ENCODE measurements around the gene TAS2R41. TPM values are rescaled to one million over a fixed set of nuclear protein-coding genes. Genes with fewer than 3 reads are reported as not detected.

The TAS2R41 gene
- total RNA-seq, 5 donors from 2014 or later (not counting 1 experiment from before 2014, with no cell fraction given), result 0.28 to 2.5 (median 0.93) TPM

DNA sequence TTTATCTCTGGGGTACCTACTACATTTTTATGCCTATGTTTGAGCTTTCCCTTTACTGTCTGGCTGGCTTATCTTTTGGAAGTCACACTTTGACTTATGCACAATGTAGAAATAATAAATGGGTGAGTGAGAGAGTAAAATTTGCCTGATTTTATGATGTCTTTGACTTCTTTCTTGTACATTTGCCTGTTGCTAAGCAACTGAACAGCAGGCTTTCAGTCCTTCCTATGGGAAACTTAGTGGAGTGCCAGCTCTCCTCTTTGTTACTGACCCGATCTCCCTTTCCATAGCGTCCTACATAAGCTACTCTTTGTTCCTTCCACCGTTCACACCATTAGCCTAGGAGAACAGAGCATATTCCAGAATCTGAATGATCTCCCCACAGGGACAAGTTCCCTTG lies 30.2 kb upstream of the TAS2R41 start:
- Histone ChIP-seq H3K27ac (ENCODE audit: low read length) (no peak overlapping the region), H3K4me1 (ENCODE audit: control insufficient read depth in 1 of 2, extremely low read depth in 1 of 2, insufficient read depth in 2 of 2, low read length in 2 of 2) (no peaks in the 10 kb centered on the region), H3K4me3 (ENCODE audit: control insufficient read depth in 1 of 2, extremely low read depth in 1 of 2, low read length in 1 of 2) (no peak overlapping the region), H3K9me3 (no peaks in the 10 kb centered on the region), H3K36me3 (ENCODE audit: control insufficient read depth in 2 of 2, extremely low read depth in 1 of 2, insufficient read depth in 1 of 2, low read length in 1 of 2) (no peaks in the 10 kb centered on the region), H3K27me3 (replicated peaks in 1 of 2; ENCODE audit: control insufficient read depth in 2 of 2, extremely low read depth in 1 of 2, insufficient read depth in 2 of 2, low read length in 1 of 2) (peaks cover 0 to 3% of the 10 kb centered on the region in 2 experiments)
- ChIA-PET POLR2A (interaction anchor here in 1 of 2 donors (0.6 kb wide), 1 partner anchor 477 kb away, joined by 3 read pairs; no protein-coding TSS in a partner anchor), CTCF (no interaction called here)
- Mint-ChIP-seq H3K27me3 (no peaks in the 10 kb centered on the region), H3K4me3 (no peak overlapping the region), H3K4me1 (peaks cover 2 to 8% (median 4%) of the 10 kb centered on the region in 3 donors), H3K27ac (no peak overlapping the region), H3K36me3 (peaks cover 7% of the 10 kb centered on the region), H3K9me3 (no peaks in the 10 kb centered on the region)
- DNase-seq (no peak), ATAC-seq (replicated peaks in 1 of 4) (no peak)
- WGBS (ENCODE audit: insufficient coverage), result no CpG with 5 or more reads among the region's 3 CpGs

DNA sequence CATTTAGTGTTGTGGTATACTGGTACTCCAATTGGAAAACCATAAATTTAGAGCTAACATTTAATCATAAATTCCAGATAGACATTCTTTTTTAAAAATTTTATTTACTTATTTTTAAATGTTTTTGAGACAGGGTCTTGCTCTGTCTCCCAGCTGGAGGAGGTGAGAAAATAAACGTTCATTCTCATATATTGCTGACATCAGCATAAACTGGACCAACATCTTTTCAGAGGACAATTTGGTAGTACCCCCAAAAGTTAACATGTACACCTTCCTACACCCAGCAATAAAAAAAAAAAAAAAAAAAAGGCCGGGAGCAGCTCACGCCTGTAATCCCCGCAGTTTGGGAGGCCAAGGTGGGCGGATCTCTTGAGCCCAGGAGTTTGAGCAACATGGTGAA lies 29.2 kb upstream of the TAS2R41 start:
- no CpG with 5 or more reads among the region's 5 CpGs for WGBS (ENCODE audit: insufficient coverage)
- CTCF ChIA-PET, result interaction anchor here in 1 of 2 donors (0.5 kb wide), 1 partner anchor 160 kb away, joined by 4 read pairs; the partner anchor contains the start of gene CASP2
- H3K4me3 Mint-ChIP-seq, result no peak overlapping the region
- Histone ChIP-seq H3K4me1 (ENCODE audit: control insufficient read depth in 1 of 2, extremely low read depth in 1 of 2, insufficient read depth in 2 of 2, low read length in 2 of 2) (peaks cover 0 to 2% of the 10 kb centered on the region in 2 experiments), H3K27me3 (replicated peaks in 1 of 2; ENCODE audit: control insufficient read depth in 2 of 2, extremely low read depth in 1 of 2, insufficient read depth in 2 of 2, low read length in 1 of 2) (peaks cover 0 to 3% of the 10 kb centered on the region in 2 experiments), H3K27ac (ENCODE audit: low read length) (no peak overlapping the region), H3K9me3 (no peaks in the 10 kb centered on the region), H3K4me3 (ENCODE audit: control insufficient read depth in 1 of 2, extremely low read depth in 1 of 2, low read length in 1 of 2) (no peak overlapping the region), H3K36me3 (ENCODE audit: control insufficient read depth in 2 of 2, extremely low read depth in 1 of 2, insufficient read depth in 1 of 2, low read length in 1 of 2) (no peaks in the 10 kb centered on the region)
- H3K27me3 Mint-ChIP-seq, result no peaks in the 10 kb centered on the region
- DNase-seq (no peak), ATAC-seq (replicated peaks in 1 of 4) (no peak)
- no peak overlapping the region for H3K27ac Mint-ChIP-seq
- POLR2A ChIA-PET, result interaction anchor here in 1 of 2 donors (0.6 kb wide), 1 partner anchor 637 kb away, joined by 3 read pairs; no protein-coding TSS in a partner anchor
- H3K9me3 Mint-ChIP-seq, result no peaks in the 10 kb centered on the region
- H3K4me1 Mint-ChIP-seq, result peaks cover 11 to 17% (median 14%) of the 10 kb centered on the region in 3 donors
- peaks cover 12% of the 10 kb centered on the region for H3K36me3 Mint-ChIP-seq

DNA sequence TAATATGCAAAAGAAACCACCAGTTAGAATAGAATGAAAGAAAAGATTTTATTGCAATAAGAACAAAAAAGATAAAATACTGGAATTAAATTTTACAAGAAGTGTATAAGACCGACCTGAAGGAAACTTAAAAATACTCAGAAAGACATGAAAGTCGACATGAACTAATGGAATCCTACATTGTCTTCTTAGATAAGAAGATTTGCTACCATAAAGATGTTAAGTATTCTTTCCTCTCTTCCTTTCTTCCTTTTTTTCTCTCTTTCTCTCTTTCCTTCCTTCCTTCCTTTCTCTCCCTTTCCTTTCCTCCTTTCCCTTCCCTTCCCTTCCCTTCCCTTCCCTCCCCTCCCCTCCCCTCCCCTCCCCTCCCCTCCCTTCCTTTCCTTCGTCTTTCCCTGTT lies 27.9 kb upstream of the TAS2R41 start:
- Mint-ChIP-seq H3K9me3 (no peaks in the 10 kb centered on the region), H3K36me3 (peaks cover 15% of the 10 kb centered on the region), H3K4me1 (peaks cover 15 to 21% (median 20%) of the 10 kb centered on the region in 3 donors), H3K27me3 (no peaks in the 10 kb centered on the region), H3K27ac (no peak overlapping the region), H3K4me3 (no peak overlapping the region)
- DNase-seq (no peak), ATAC-seq (replicated peaks in 1 of 4) (no peak)
- no CpG with 5 or more reads among the region's 3 CpGs for WGBS (ENCODE audit: insufficient coverage)
- CTCF ChIA-PET, result no interaction called here
- no peak overlapping the region for H3K4me3 ChIP-seq (ENCODE audit: control insufficient read depth in 1 of 2, extremely low read depth in 1 of 2, low read length in 1 of 2)
- no peaks in the 10 kb centered on the region for H3K9me3 ChIP-seq
- H3K27ac ChIP-seq (ENCODE audit: low read length), result no peak overlapping the region
- H3K27me3 ChIP-seq (replicated peaks in 1 of 2; ENCODE audit: control insufficient read depth in 2 of 2, extremely low read depth in 1 of 2, insufficient read depth in 2 of 2, low read length in 1 of 2), result peaks cover 0 to 3% of the 10 kb centered on the region in 2 experiments
- POLR2A ChIA-PET, result no interaction called here
- H3K4me1 ChIP-seq (ENCODE audit: control insufficient read depth in 1 of 2, extremely low read depth in 1 of 2, insufficient read depth in 2 of 2, low read length in 2 of 2), result peaks cover 0 to 2% of the 10 kb centered on the region in 2 experiments
- no peaks in the 10 kb centered on the region for H3K36me3 ChIP-seq (ENCODE audit: control insufficient read depth in 2 of 2, extremely low read depth in 1 of 2, insufficient read depth in 1 of 2, low read length in 1 of 2)

DNA sequence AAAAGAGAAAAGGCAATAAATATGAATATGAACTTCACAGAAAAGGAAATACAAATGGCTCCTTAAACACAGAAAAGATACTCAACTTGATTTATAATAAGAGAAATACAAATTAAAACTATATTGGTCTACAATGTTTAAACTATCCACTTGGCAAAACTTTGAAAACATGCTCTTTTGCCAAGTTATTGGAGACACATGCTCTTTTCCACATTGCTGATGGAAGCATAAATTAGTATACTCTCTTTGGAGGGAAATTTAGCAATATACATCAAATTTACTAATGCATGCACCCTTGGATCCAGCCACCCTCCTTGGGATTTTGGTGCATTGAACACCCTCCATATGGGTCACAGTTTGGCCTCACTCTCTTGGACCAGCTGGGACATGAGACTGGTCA lies 26.6 kb upstream of the TAS2R41 start:
- Mint-ChIP-seq H3K27ac (no peak overlapping the region), H3K4me1 (peaks cover 15 to 21% (median 20%) of the 10 kb centered on the region in 3 donors), H3K36me3 (peaks cover 15% of the 10 kb centered on the region), H3K4me3 (no peak overlapping the region), H3K9me3 (no peaks in the 10 kb centered on the region), H3K27me3 (no peaks in the 10 kb centered on the region)
- ChIA-PET POLR2A (no interaction called here), CTCF (no interaction called here)
- DNase-seq, result no peak
- Histone ChIP-seq H3K9me3 (no peaks in the 10 kb centered on the region), H3K4me1 (ENCODE audit: control insufficient read depth in 1 of 2, extremely low read depth in 1 of 2, insufficient read depth in 2 of 2, low read length in 2 of 2) (peaks cover 0 to 2% of the 10 kb centered on the region in 2 experiments), H3K27me3 (replicated peaks in 1 of 2; ENCODE audit: control insufficient read depth in 2 of 2, extremely low read depth in 1 of 2, insufficient read depth in 2 of 2, low read length in 1 of 2) (peaks cover 0 to 3% of the 10 kb centered on the region in 2 experiments), H3K27ac (ENCODE audit: low read length) (no peak overlapping the region), H3K36me3 (ENCODE audit: control insufficient read depth in 2 of 2, extremely low read depth in 1 of 2, insufficient read depth in 1 of 2, low read length in 1 of 2) (no peaks in the 10 kb centered on the region), H3K4me3 (ENCODE audit: control insufficient read depth in 1 of 2, extremely low read depth in 1 of 2, low read length in 1 of 2) (no peak overlapping the region)
- no peak for ATAC-seq (replicated peaks in 1 of 4)

DNA sequence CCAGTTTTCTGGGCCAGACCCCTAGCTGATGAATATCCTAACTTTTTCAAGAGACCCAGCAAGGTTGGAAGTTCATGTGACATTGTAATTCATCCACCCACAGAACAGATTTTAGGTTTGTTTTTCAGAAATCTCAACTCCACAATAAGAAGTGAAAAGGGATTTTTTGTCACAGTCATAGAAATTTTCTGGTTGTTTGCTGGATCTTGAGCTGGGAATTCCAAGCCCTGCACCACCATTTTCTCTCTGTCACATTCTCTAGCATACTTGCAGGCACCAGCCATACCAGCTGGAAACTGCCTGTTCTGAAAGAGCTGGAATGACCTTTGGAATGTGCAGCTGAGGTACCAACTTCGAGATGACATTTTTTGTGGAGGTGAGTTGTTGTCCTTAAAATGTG lies 25.9 kb upstream of the TAS2R41 start:
- DNase-seq (no peak), ATAC-seq (replicated peaks in 1 of 4) (no peak)
- Histone ChIP-seq H3K9me3 (no peaks in the 10 kb centered on the region), H3K36me3 (ENCODE audit: control insufficient read depth in 2 of 2, extremely low read depth in 1 of 2, insufficient read depth in 1 of 2, low read length in 1 of 2) (no peaks in the 10 kb centered on the region), H3K4me1 (ENCODE audit: control insufficient read depth in 1 of 2, extremely low read depth in 1 of 2, insufficient read depth in 2 of 2, low read length in 2 of 2) (peaks cover 0 to 2% of the 10 kb centered on the region in 2 experiments), H3K27me3 (replicated peaks in 1 of 2; ENCODE audit: control insufficient read depth in 2 of 2, extremely low read depth in 1 of 2, insufficient read depth in 2 of 2, low read length in 1 of 2) (peaks cover 0 to 3% of the 10 kb centered on the region in 2 experiments), H3K27ac (ENCODE audit: low read length) (no peak overlapping the region), H3K4me3 (ENCODE audit: control insufficient read depth in 1 of 2, extremely low read depth in 1 of 2, low read length in 1 of 2) (no peak overlapping the region)
- Mint-ChIP-seq H3K27ac (no peak overlapping the region), H3K4me1 (peaks cover 15 to 21% (median 20%) of the 10 kb centered on the region in 3 donors), H3K27me3 (no peaks in the 10 kb centered on the region), H3K4me3 (no peak overlapping the region), H3K36me3 (peaks cover 15% of the 10 kb centered on the region), H3K9me3 (no peaks in the 10 kb centered on the region)
- ChIA-PET CTCF (interaction anchor here in 1 of 2 donors (0.5 kb wide), 1 partner anchor 37 kb away, joined by 3 read pairs; no protein-coding TSS in a partner anchor), POLR2A (no interaction called here)
- WGBS (ENCODE audit: insufficient coverage), result no CpG with 5 or more reads among the region's 1 CpG

DNA sequence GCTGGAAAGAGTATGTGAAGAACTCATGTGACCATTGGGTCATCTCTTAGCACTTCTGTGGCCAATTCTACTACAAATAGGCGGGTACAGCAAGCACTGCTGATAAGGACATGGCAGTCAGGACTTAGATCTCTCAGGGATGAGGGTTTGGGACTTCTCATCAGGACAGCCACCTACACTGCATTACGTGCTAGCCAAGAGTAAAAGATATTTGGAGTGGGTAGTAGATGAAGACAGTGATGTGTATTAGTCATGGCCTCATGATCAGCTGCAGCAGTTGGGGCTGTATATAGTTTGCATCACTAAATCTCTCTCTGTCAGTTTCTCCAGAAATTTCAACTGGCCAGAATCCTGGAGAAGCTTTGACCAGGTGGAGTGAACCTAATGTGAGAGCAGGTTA lies 25.2 kb upstream of the TAS2R41 start:
- Histone ChIP-seq H3K27me3 (replicated peaks in 1 of 2; ENCODE audit: control insufficient read depth in 2 of 2, extremely low read depth in 1 of 2, insufficient read depth in 2 of 2, low read length in 1 of 2) (peaks cover 0 to 4% of the 10 kb centered on the region in 2 experiments), H3K4me3 (ENCODE audit: control insufficient read depth in 1 of 2, extremely low read depth in 1 of 2, low read length in 1 of 2) (no peak overlapping the region), H3K9me3 (no peaks in the 10 kb centered on the region), H3K36me3 (ENCODE audit: control insufficient read depth in 2 of 2, extremely low read depth in 1 of 2, insufficient read depth in 1 of 2, low read length in 1 of 2) (no peaks in the 10 kb centered on the region), H3K27ac (ENCODE audit: low read length) (no peak overlapping the region), H3K4me1 (ENCODE audit: control insufficient read depth in 1 of 2, extremely low read depth in 1 of 2, insufficient read depth in 2 of 2, low read length in 2 of 2) (peaks cover 0 to 2% of the 10 kb centered on the region in 2 experiments)
- Mint-ChIP-seq H3K27me3 (no peaks in the 10 kb centered on the region), H3K27ac (no peak overlapping the region), H3K4me1 (peaks cover 15 to 21% (median 20%) of the 10 kb centered on the region in 3 donors), H3K4me3 (no peak overlapping the region), H3K9me3 (no peaks in the 10 kb centered on the region), H3K36me3 (peaks cover 22% of the 10 kb centered on the region)
- ATAC-seq (replicated peaks in 1 of 4) (no peak), DNase-seq (no peak)
- WGBS (ENCODE audit: insufficient coverage), result 82% methylated on average over 2 of the region's 2 CpGs
- ChIA-PET CTCF (interaction anchor here in 1 of 2 donors (0.5 kb wide), 1 partner anchor 38 kb away, joined by 3 read pairs; no protein-coding TSS in a partner anchor), POLR2A (no interaction called here)
